Cerebellar cortex (tissue), 1 donor: ENCODE measurements around the gene CDCA5.

Experiments
- DNase-seq: peaks from one replicate; pipeline ENCODE4 v3.0.0-alpha.2; 2015; ENCODE audit warnings: low spot score

The CDCA5 gene, protein sequence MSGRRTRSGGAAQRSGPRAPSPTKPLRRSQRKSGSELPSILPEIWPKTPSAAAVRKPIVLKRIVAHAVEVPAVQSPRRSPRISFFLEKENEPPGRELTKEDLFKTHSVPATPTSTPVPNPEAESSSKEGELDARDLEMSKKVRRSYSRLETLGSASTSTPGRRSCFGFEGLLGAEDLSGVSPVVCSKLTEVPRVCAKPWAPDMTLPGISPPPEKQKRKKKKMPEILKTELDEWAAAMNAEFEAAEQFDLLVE

DNA sequence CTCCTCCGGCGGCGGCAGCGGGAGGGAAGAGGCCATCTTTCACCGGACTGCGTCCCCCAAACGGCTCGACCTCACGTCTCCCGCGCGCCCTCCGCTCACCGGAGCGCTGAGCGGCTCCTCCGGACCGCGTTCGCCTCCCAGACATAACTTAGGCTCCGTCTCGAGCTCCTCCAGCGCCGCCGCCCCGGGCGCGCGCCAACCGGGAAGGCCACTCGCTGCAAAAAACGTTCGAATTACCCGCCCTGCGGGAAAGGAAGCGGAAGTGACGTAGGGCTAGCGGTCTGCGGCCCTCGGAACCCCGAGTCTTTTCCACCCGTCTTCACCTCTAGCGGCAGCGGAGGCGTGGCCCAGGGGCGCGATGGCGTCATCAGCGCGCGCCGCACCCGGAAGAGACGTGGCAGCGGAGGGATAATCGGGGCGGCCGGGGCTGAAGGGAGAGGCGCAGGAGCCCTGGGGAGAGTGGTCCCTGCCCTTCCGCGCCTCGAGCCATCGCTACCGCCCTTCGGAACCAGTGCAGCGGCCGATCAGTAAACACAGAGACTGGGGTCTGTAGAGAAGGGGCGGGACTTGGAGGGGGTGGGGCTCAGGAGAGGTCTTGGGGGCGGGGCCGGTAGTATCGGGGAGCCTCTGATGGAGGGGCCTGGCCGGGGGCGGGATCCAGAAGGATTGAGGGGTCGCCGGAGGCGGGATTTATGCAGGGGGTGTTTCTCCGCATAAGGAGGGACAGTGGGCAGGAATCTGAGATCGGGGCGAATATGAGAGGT, at the start of gene CDCA5, which contains the start of gene ZFPL1:
Gene CDCA5 (minus strand): TSS at position 207 of the 764 bp plus-strand sequence. CDS start 62 bp downstream, at position 145.
Gene ZFPL1 (plus strand): TSS at position 389 of the 764 bp plus-strand sequence. CDS start 477 bp downstream, outside the sequence.
- peak; percentile 94 for DNase-seq

DNA sequence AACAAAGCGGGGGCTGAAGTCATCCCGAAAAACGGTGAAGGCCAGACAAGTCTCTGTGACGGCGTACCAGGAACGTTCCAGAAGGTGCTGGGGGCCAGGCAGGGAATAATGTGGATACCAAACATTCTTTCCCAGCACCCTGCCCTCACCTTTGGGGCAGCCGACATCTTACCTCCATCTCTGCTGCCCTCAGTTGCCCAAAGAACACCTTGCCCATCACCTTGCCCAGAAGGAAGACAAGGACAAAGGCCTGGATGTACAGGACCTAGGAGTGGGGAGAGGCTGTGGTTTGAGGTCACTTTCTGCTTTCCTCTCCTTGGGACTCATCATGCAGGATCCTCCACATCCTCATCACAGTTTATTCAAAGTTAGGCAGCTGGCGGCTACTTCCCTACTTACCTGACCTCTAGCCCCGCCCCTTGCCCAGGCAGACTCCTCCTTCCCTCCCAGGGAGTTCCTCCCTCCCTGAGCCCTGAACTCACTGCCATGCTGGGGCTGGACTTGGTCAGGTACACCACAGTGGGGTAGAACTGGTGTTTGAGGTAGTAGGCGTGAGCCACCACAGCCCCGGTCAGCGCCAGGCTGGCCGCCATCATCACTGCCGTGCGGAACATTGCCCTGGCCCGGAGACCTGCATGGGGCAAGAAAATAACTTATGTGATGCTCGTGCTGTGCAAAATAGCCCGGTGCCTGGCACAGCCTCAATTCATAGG, 49.3 kb upstream of the CDCA5 start:
- DNase-seq = no peak

DNA sequence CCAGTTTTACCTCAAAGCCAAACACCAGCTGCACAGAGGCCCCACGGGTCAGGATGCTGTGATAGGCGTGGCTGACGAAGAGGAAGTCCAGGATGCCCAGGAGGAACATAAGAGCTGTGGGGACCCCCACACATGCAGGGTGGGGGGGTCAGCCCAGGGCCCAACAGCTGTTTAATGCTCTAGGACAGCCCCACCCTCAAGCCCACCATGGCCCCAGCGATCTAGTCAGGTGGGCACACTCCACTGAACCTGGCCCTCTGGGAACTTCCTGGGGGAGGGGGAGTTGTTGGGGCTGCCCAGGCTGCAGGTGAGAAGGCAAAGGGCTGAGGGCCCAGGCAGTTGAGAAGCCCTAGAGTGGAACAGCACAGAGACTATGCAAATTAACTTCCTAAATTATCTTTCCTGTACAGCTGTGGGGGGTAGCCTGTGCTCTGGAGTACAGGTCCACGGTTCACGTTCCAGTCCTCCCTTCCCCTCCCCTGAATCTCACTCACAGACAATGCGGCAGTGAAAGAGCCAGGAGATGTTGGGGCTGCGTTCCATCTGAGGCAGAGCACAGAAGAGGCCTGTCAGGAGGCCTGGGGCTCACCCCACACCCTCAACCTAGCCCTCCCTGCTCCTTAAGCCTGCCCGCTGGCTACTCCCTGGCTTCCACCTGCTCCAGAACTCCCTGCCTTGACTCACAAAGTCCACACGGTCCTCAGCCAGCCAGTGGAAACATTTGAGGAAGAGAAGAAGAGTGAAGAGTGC, 48.6 kb upstream of the CDCA5 start:
- DNase-seq = no peak

DNA sequence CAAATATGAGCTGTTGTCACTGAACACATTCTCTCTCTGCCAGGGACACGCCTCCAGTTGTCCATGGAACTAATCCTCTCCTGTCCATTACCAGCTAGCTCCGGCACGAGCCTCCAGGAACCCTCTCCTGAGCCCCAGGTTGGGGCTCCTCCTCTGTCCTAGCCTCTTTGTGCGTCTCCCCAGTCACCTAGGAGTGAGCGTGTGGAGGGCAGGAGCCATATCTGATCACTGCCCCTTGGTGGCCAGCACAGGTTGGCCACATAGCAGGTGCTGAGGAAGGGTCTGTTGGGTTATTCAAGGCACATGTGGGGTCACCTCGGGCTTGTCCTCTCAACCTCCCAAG, 48.0 kb upstream of the CDCA5 start:
- no peak for DNase-seq

DNA sequence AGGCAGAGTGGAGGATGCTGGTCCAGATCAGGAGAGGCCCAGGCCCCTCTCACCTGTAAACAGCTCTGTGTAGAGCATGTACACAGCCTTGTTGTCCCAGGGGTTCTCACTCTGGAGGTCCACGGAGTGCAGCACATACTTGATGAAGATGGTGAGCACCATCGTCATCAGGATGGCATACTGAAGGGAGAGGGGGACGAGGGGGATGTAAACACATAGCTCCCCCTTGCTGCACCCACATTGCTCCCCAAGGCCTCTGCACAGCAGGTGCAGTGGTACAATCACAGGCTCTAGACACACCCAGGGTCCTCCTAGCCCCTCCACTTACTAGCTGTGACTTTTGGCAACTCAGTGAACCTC, 47.6 kb upstream of the CDCA5 start:
- DNase-seq = no peak

DNA sequence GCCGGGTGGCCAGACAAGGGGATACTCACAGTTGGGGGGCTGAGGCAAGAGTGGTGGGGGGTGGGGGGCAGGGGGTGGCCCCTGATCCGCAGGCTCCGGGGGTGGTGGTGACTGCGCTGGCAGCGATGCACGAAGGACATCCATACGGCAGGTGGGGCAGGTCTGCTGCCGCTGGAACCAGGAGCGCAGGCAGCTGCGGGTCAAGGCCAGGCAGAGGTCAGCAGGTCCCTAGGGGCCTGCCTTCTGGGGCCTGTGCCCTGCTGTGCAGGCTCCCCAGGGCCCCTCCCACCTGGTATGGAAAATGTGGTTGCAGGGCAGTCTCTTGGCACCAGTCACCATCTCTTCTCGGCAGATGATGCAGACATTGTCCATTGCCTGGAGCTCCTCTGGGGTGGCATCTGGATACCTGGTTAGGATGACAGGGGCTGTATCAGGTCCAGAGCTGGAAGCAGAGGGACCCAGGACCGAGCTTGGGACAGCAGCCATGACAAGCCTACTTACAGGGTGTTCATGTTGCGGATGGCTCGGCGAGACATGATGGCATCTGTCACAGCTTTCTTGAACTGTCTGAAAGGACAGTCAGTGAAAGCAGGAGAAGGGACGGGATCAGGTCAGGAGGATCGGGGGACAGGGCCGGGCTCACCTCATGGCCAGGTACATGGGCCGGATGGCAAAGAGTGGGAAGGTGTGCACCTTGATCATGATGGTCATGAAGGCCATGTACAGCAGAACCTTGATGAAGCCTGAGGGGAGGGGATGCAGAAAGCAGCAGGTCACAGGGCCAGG, 47.0 kb upstream of the CDCA5 start:
- no peak for DNase-seq

DNA sequence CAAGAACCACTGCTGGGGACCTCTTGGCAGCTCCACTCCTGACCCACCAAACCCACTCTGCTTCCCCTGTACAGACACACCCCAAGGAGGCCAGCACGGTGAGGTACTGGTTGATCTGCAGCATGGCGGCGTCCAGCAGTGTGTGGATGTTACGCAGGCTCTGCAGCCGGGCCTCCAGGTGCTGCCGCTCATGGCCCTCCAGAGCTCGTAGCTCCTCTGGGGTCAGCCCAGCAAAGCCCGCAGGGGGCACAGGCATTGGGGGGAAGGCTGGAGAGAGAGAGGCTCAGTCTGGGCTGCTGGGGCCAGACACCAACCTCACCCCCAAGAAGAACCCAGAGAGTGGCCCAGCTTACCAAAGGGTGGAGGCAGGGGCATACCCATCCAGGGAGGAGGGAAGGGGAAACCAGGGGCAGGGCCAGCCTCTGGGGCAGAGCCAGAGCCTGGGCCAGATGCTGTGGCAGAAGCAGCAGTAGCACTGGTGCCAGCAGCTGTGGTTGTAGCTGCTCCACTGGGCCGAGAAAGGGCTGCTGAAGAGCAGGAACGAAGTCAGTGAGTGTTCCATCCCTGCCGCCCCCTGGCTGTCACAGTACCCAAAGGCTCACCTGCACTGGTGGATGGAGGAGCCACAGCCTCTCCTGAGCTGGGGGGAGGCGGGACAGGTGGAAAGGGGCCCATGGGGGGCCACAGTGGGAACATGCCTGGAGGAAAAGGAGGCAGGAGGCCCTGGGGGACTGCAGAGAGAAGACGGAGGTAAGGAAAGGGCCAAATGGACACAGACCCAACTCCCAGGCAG, 46.0 kb upstream of the CDCA5 start:
- no peak for DNase-seq

DNA sequence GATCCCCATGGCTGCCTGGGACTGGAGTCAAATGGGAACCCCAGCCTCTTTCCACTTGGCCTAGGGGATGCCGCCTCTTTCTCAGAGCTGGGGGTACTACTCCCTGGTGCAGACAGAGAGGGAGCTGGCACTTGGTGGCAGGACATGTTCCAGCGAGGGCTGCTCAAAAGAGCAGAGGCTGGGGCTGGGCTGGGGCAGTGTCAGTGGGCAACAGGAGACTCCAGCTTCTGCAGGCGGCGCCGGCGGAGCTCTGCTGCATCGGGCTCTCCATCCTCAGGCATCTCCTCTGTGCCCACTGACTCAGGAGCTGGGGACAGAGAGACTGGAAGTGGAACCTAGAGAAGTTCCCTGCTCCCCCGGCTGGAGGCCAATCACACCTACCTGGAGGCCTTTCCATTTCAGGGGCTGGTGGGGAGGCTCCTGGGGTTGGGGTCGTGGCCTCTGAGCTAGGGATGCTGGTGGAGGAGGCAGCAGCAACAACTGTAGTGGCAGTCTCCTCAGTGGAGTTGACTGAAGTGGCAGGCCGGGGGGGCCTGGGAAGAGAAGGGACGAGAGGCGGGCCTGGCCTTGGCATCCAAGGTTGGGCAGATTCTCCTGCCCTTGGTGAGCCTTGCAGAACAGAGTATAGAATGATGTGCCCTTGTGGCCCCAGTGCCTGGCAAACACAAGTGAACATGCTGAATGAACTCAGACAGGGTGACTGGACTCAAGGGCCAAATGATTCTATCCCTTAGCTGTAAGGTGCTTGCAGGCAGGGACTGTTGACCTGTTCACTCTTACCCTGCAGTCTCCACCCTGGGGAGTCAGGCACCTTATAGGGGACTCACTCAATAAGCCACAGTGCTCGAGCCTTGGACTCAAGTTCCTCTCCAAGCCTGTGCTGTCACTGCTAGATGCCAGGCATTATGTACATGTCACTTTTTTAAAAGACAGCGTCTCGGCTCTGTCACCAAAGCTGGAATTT, 44.6 kb upstream of the CDCA5 start:
- no peak for DNase-seq

DNA sequence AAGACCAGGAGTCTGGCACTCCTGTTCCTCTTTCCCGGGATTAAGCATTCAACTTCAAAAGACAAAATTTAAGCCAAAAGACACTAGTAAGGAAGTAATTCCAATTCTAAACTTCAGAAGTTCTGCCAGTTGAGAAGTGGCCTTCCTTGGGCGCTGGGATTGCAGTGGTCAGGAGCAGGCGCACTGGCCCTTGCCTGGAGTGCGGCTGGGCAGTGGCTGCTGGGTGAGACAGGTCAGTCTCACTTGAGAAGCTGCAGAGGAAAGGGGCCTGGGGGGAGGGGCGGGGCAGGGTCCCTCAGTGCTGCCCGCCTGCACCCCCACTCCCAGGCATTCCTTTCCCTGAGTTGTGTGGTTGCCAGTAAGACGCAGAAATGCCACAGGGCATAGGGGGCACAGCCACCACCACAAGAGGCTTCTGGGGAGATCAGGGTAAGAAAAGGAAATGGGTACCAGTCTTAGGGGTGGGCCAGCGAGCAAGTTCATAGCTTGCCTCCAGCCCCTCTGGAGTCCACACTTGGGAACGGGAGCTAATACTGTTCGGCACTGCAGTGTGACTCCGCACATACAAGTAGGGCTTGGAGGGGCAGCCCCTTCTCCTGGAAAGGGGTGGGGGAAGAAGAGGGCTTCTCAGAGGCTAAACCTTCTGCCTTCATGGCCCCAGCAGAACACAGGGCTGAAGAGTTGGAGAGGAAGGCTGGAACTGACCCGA, 43.8 kb upstream of the CDCA5 start:
- DNase-seq = no peak

DNA sequence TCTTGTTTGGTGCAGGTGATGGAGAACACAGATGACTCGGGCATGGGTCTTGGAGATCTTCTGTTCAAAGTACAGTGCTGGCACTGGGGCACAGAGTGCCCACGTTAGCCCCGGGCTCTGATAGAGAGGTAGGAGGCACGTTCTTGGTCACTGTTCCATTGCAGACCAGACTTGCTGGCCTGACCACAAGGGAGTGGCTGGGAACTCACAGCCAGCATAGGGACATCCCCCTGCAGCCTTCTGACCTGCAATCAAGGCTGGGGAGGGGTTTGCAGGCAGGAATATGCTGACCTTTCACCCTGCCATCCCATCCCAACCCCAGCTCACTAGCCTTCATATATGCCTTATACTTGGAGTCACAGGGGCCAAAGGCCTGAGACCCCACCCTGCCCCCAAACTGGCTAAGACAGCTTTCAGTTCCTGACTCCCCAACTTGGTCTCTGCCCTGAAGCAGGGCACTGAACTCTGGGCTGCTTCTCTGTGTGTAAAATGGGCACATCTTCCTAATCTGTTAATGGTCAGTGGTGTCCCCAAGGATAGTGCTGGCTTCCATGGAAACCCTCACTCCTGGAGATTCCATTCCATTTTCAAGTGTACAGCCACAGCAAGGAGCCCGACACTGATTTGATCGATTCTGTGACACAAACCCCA, 42.9 kb upstream of the CDCA5 start:
- no peak for DNase-seq

DNA sequence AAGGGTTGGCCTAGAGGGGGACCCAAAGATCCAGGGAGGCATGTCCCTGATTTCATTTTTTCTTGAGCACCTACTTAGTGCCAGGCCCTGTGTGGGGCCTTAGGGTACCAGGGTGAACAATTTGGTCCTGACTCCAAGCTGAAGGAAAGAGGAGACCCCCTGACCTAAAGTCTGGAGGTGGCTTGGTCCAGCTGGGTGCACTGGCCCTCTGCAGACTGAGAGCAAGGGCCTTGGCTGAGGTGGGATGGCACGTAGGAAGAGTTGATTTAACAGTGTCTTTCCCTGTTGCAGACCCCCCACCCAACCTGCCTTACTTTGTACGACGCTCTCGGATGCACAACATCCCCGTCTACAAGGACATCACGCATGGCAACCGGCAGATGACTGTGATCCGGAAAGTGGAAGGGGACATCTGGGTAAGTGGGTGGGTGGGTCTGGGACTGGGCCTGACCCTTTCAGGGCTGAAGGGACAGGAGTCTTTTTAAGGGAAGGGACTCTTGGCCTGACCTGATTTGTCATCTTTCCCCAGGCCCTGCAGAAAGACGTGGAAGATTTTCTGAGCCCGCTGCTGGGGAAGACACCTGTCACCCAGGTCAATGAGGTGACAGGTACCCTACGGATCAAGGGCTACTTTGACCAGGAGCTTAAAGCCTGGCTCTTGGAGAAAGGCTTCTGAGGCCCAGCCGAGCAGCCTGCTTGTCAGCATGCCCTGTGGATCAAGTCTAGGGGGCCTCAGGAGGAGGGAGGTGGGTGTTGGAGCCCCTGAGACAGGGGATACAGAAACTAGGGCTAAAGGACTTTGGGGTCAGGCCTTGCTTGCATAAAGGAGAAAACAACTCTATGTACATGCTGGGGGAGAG, 41.6 kb upstream of the CDCA5 start:
- DNase-seq = no peak

DNA sequence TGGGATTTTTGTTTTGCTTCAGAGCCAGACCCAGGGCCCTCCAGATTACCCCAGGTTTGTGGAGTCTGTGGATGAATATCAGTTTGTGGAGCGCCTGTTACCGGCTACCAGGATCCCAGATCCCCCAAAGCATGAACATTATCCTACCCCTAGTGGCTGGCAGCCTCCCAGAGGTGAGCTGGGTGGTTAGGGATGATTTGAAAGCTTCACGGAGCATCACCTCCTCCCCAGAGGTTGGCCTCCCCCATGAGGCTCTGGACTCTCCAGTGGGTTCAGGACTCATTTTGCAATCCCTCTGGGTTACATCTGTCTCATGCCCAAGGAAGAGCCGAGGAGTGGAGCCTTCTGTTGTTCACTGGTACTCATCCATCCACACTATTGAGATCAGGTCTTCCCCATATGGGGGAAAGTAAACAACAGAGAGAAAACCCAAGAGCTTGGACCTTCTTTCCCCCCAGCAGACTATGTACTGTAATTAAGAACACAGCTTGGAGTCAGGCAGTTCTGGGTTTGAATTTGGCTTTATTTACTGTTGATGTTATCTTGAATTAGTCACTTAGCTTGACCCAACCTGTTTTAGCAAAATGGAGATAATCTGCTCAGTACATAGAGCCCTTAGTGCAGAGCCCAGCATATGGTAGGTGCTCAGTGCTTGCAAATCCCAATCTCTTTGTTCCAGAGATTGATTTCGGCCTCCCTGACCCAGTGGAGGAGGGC, 40.8 kb upstream of the CDCA5 start:
- DNase-seq = no peak

DNA sequence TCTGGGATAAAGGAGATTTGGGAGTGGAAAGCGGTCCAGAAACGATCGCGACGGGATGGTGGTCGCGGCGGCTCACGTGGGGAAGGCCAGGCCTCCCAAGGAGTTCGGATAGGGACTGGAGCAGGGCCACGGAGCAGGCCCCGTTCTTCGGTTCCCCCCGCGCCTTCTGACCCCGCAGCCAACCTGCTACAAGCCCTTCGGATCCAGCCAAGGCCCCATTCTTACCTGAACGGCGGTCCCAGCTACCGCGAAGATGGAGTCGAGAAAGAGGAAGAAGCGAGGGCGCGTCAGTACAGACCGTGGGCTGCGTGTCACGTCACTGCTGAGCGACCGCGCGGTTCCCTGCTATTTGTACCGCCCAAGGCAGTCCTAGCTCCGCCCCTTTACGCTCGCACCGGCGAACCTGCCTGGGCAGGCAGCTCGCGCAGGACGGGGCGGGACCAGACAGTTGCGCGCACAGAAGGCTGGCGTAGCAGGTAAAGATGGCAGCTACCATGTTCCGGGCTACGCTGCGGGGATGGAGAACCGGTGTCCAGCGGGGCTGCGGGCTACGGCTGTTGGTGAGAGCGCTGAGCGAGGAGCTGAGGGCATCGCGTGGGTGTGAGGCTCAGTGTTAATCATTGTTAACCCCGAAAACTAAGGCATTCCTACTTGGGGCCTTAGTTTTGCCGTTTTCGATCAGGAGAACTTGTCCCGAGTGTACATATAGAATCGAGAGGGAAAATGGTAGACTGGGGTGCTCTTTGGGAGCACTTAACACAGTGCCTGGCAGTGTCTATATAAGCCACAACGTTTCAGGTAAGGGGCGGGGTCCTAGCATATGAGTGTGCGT, 38.2 kb upstream of the CDCA5 start, which contains the start of the genes FAU and MRPL49:
Gene FAU (minus strand): TSS at position 270 of the 832 bp plus-strand sequence. CDS start 321 bp downstream, outside the sequence.
Gene MRPL49 (plus strand): TSS at position 457 of the 832 bp plus-strand sequence. CDS start 26 bp downstream, at position 483.
- DNase-seq = peak; percentile 98

DNA sequence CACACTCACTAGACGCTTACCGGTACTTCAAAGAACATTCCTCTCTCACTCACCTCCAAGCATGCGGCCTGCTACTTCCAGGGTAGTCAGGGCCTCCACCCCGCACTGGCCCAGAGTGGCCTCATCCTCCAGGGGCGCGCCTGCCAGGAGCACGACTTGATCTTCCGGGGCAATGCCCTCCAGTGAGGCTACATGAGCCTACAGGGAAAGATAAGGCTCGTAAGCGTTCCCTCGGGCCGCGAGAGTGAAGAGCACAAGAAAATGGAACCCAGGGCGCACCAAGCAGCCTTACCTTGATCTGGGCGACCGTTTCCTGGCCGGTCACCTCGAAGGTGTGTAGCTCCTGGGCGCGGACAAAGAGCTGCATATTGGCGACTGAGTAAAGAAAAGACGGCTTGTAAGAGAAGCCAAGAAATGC, 37.6 kb upstream of the CDCA5 start:
- no peak for DNase-seq

DNA sequence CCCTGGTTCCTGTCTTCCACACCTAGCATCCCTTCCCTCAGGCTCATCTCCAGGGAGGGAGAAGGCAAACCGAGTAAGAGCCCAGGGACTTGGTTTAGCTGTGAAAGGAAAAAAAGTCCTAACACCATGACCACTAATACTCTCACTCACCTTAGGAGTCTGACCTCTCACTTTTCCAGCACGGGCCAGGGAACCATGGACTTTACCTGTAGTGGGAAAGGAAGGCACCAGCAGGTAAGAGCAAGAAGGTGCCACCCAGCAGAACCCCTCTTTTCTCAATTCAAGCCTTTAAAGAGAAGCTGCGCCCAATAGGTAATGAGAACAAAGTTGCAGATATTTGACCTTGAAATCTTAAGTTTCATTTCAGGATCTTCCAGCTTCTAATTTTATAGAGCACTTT, 37.0 kb upstream of the CDCA5 start:
- DNase-seq = no peak

DNA sequence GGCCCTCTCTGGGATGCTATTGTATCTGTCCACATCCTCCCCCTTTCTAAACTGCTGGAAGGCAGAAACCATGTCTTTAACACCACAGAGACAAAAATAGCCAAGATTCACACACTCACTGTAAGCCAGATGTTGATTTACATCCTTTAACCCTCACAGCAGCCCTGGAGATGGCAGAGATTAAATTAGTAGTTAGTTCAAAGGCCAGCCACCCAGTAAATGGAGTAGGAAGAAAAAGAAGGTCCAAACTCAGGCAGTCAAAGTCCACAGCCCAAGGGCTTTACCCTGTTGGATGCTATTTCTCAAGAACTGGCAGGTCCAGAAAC, 35.8 kb upstream of the CDCA5 start:
- no peak for DNase-seq
